ENCODE data around the gene CNN2.

- TF ChIP-seq ELF4 (IDR thresholded peaks at IDR 0.05) (no peak), SP1 (IDR thresholded peaks at IDR 0.05) (no peak), NFRKB (IDR thresholded peaks at IDR 0.05) (no peak), FOXM1 (IDR thresholded peaks at IDR 0.05; ENCODE audit: borderline replicate concordance) (no peak), ZNF384 (IDR thresholded peaks at IDR 0.05) (no peak), CTBP1 (IDR thresholded peaks at IDR 0.05; ENCODE audit: borderline replicate concordance) (no peak), PKNOX1 (IDR thresholded peaks at IDR 0.05) (no peak), HDGF (IDR thresholded peaks at IDR 0.05; ENCODE audit: borderline replicate concordance) (no peak), LEF1 (IDR thresholded peaks at IDR 0.05; ENCODE audit: borderline replicate concordance) (no peak), FOXA1 (IDR thresholded peaks at IDR 0.05) (no peak)
These were observed 29.6 kb downstream of the CNN2 start for GRCh38 chr19:1055886-1056620.
